ENCODE data around the gene SULT2B1. TPM values are rescaled to one million over a fixed set of nuclear protein-coding genes. Genes with fewer than 3 reads are reported as not detected.

The SULT2B1 gene
- total RNA-seq, 1 donor from 2014 or later = 0.74 TPM

DNA sequence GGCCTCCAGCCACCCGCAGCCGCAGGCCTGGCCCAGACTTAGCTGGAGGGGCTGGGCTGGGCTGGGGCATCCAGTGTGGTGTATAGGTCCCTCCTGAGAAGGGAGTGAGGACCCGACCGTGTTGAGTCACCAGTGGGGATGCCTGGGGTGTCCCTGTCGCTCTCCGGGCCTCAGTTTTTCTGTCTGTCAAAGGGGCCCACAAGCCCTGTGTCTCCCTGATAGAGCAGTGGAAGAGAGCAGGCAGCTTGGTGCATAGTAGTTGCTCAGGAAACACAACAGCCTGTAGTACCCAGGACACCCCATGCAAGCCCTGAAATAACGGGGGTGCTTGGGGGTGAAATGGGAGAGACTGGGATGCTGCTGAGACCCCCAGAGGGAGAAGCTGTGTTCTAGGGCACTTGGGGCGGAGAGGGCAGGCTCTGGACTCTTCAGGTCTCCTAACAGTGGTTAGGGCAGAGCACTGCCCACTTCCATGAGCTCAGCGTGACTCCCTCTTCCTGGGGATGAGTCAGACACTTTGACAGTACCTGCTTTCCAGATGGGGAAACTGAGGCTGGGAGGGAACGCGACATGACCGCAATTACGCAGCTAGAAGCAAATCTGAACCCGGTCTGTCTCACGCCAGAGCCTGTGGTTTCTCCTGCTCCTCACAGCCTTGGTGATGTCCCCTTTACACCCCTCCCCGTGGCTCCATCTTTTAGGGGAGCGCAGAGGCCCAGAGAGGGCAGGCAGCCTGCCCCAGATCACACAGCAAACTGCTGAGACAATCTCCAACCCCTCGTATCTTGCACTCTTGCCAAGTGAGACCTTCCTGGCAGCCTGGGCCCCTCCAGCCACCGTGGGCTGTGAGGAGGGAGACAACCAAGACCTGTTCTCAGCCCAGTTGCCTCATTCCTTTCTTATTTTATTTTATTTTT lies 692 bp downstream of the SULT2B1 start:
- peak overlapping the region; percentile 39 for H3K27ac Mint-ChIP-seq

DNA sequence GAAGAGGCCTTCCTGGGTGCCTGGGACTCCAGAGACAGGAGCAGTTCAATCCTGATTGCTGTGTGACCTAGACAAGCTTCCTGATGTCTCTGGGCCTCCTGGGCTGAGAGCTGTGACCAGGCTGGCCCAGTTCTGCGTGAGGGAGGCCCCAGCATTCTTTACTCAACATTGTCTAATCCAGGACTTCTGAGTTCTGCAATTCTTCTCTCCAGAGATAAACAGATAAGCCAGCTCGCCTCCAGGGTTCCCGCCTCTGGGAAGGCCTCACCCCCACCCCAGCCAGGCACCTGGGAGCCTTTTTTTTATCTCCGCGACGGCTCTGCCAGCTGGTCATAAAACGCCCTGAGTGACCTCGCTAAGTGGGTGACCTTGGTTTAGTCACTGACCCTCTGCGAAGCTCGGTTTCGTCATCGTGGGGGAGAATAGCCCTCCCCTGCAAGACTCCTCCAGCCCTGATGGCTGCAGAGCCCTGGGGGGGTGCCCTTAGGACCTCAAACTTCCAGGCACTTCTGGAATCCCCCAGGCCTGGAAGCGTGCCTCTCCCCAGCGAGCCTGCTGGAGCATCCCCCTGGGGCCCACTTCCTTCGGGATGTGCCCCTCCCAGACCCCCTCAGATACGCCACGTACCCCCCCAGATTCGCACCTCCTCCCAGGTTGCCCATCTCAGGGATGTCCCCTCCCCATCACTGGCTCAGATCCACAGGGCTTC lies 1.9 kb downstream of the SULT2B1 start:
- Mint-ChIP-seq H3K36me3 (no peaks in the 10 kb centered on the region), H3K4me1 (peaks cover 27% of the 10 kb centered on the region), H3K4me3 (peak overlapping the region; percentile 43), H3K9me3 (no peaks in the 10 kb centered on the region), H3K27me3 (ENCODE audit: low read depth) (no peaks in the 10 kb centered on the region), H3K27ac (peak overlapping the region; percentile 96)
- TF ChIP-seq, protein P1, sequence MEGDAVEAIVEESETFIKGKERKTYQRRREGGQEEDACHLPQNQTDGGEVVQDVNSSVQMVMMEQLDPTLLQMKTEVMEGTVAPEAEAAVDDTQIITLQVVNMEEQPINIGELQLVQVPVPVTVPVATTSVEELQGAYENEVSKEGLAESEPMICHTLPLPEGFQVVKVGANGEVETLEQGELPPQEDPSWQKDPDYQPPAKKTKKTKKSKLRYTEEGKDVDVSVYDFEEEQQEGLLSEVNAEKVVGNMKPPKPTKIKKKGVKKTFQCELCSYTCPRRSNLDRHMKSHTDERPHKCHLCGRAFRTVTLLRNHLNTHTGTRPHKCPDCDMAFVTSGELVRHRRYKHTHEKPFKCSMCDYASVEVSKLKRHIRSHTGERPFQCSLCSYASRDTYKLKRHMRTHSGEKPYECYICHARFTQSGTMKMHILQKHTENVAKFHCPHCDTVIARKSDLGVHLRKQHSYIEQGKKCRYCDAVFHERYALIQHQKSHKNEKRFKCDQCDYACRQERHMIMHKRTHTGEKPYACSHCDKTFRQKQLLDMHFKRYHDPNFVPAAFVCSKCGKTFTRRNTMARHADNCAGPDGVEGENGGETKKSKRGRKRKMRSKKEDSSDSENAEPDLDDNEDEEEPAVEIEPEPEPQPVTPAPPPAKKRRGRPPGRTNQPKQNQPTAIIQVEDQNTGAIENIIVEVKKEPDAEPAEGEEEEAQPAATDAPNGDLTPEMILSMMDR (IDR thresholded peaks at IDR 0.05; ENCODE audit: unreplicated experiment) = no peak
- peak in 1 of 2 experiments; percentile 56 for DNase-seq (ENCODE audit: low spot score in 2 of 2, unreplicated experiment in 2 of 2)

More for the DNA sequence above, 692 bp downstream of the SULT2B1 start:
- DNase-seq (ENCODE audit: low spot score in 2 of 2, unreplicated experiment in 2 of 2) = no peak
- H3K4me3 Mint-ChIP-seq = no peak overlapping the region
- H3K9me3 Mint-ChIP-seq = no peaks in the 10 kb centered on the region
- H3K27me3 Mint-ChIP-seq (ENCODE audit: low read depth) = no peaks in the 10 kb centered on the region
- H3K4me1 Mint-ChIP-seq = peaks cover 23% of the 10 kb centered on the region
- TF ChIP-seq, protein P1 (IDR thresholded peaks at IDR 0.05; ENCODE audit: unreplicated experiment) = no peak
- H3K36me3 Mint-ChIP-seq = no peaks in the 10 kb centered on the region

DNA sequence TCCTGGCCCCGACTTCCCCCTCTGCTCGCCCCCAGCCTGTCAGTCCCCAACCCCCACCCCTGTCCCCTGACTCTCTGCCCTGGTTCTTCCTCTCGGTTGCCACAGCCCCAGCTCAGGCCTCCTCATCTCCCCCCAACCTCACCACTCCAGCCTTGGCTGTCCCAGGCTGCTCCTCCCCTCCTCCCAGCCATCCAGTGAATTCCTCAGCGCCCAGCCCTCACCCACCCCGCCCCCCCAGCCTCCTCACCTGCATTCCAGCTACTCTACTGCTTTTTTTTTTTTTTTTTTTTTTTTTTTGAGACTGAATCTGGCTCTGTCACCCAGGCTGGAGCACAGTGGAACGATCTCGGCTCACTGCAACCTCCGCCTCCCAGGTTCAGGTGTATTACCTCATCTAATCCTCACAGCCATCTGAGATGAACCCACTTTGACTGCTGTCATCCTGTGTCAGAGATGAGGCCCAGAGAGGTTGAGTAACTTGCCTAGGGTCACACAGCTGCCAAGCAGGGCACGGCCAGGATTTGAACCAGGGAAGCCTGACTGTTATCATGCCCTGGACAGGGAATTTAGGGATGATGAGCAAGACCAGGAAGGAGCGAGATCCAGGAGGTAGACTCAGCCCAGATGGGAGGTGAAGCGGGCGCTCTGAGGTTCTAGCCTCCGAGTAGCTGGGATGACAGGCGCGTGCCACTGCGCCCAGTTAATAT lies 2.6 kb downstream of the SULT2B1 start:
- Mint-ChIP-seq H3K4me1 (peaks cover 27% of the 10 kb centered on the region), H3K27me3 (ENCODE audit: low read depth) (no peaks in the 10 kb centered on the region), H3K36me3 (no peaks in the 10 kb centered on the region), H3K27ac (peak overlapping the region; percentile 96), H3K4me3 (peak overlapping the region; percentile 43), H3K9me3 (no peaks in the 10 kb centered on the region)
- TF ChIP-seq, protein P1 (IDR thresholded peaks at IDR 0.05; ENCODE audit: unreplicated experiment) = no peak
- DNase-seq (ENCODE audit: low spot score in 2 of 2, unreplicated experiment in 2 of 2) = no peak

DNA sequence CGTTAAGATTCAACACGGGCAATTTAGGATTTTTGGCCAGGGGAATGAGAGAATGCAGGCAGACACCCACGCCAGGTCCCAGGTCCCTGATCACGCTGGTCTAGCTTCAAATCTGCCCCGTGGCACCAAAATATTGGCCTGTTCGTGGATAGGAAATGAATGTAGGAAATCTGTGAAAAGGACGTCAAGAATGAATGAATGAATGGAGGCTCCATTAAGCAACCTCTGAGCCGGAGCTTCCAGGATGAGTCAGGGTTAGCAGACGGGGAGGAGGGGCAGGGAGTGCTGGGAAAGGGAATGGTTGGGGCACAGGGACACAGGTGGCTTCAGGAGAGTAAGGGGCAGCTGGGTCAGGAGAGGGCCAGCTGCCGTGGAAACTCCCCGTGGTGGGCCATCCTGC lies 4.2 kb downstream of the SULT2B1 start:
- TF ChIP-seq, protein P1 (IDR thresholded peaks at IDR 0.05; ENCODE audit: unreplicated experiment) = no peak
- no peak for DNase-seq (ENCODE audit: low spot score in 2 of 2, unreplicated experiment in 2 of 2)
- H3K4me3 Mint-ChIP-seq = no peak overlapping the region
- no peaks in the 10 kb centered on the region for H3K36me3 Mint-ChIP-seq
- no peaks in the 10 kb centered on the region for H3K27me3 Mint-ChIP-seq (ENCODE audit: low read depth)
- H3K9me3 Mint-ChIP-seq = no peaks in the 10 kb centered on the region
- H3K27ac Mint-ChIP-seq = peak overlapping the region; percentile 91
- peaks cover 27% of the 10 kb centered on the region for H3K4me1 Mint-ChIP-seq

DNA sequence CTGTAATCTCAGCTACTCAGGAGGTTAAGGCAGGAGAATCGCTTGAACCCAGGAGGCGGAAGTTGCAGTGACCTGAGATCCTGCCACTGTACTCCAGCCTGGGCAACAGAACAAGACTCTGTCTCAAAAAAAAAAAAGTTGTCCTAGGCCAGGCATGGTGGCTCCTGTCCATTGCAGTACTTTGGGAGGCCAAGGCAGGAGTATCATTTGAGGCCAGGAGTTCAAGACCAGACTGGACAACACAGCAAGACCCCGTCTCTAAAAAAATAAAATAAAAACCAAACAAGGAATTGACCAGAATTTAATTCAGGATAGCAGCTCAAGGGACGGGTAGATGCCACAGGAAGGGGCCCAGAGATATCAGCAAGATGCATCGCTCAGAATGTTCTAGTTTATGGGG lies 4.9 kb downstream of the SULT2B1 start:
- Mint-ChIP-seq H3K9me3 (no peaks in the 10 kb centered on the region), H3K4me3 (no peak overlapping the region), H3K27me3 (ENCODE audit: low read depth) (no peaks in the 10 kb centered on the region), H3K36me3 (no peaks in the 10 kb centered on the region), H3K4me1 (peaks cover 27% of the 10 kb centered on the region), H3K27ac (peak overlapping the region; percentile 50)
- TF ChIP-seq, protein P1 (IDR thresholded peaks at IDR 0.05; ENCODE audit: unreplicated experiment) = no peak
- no peak for DNase-seq (ENCODE audit: low spot score in 2 of 2, unreplicated experiment in 2 of 2)
